ENCODE measurements around the gene NMT2.

- TF ChIP-seq POLR2A (IDR thresholded peaks at IDR 0.05; ENCODE audit: extremely low read depth, insufficient read length) (peak; percentile 66), CTCF (IDR thresholded peaks at IDR 0.05; ENCODE audit: low read depth, low read length) (no peak), MYC (IDR thresholded peaks at IDR 0.05; ENCODE audit: low read depth, low read length) (no peak)
These were observed at the start of gene NMT2 for GRCh38 chr10:15168291-15168785.

Data from NB4 (cell line).